Karpas-422 (cell line): ENCODE results near the gene ADGRA3. TPM values are rescaled to one million over a fixed set of nuclear protein-coding genes. Genes with fewer than 3 reads are reported as not detected.
"Not testable (repeated sequence)": the region's sequence is repeated elsewhere in the genome, so short reads cannot be mapped to it uniquely, and the experiment has no call there.

Source experiments
- DNase-seq: peaks from one replicate; pipeline ENCODE4 v3.0.0-alpha.2; 2015
- H2AFZ ChIP-seq: fragments of 200-600 bp; sonication (generic); 2 replicates; pipeline ENCODE4 v1.6.1; 2014; ENCODE audit warnings: antibody characterized with exemption, low read length, mixed read lengths
- H3K27ac ChIP-seq: fragments of 200-600 bp; sonication (generic); 2 replicates; pipeline ENCODE4 v1.5.1; 2014; ENCODE audit warnings: mild to moderate bottlenecking, low read length, moderate library complexity
- H3K27me3 ChIP-seq: fragments of 200-600 bp; sonication (generic); 2 replicates; pipeline ENCODE4 v1.6.1; 2014; ENCODE audit warnings: low read length, mixed read lengths
- H3K36me3 ChIP-seq: fragments of 200-600 bp; sonication (generic); 2 replicates; pipeline ENCODE4 v1.6.1; 2014; ENCODE audit warnings: low read length, mixed read lengths; ENCODE audit not compliant: insufficient read depth
- H3K4me1 ChIP-seq: fragments of 200-600 bp; sonication (generic); 2 replicates; pipeline ENCODE4 v1.6.1; 2014; ENCODE audit warnings: mild to moderate bottlenecking, low read length, mixed read lengths
- H3K4me2 ChIP-seq: fragments of 200-600 bp; sonication (generic); 2 replicates; pipeline ENCODE4 v1.6.1; 2014; ENCODE audit warnings: low read length, low read depth, mild to moderate bottlenecking; ENCODE audit not compliant: poor library complexity, severe bottlenecking
- H3K4me3 ChIP-seq: fragments of 200-600 bp; sonication (generic); 2 replicates; pipeline ENCODE4 v1.5.1; 2014; ENCODE audit warnings: mild to moderate bottlenecking, antibody characterized with exemption, low read length, mixed read lengths
- H3K79me2 ChIP-seq: fragments of 200-600 bp; sonication (generic); 2 replicates; pipeline ENCODE4 v1.6.1; 2014; ENCODE audit warnings: mild to moderate bottlenecking, low read length, mixed read lengths
- H3K9ac ChIP-seq: fragments of 200-600 bp; sonication (generic); 2 replicates; pipeline ENCODE4 v1.6.0; 2014; ENCODE audit warnings: low read length
- H3K9me2 ChIP-seq: fragments of 200-600 bp; sonication (generic), shearing (Covaris generic); replicated peaks from 2 replicates; pipeline ENCODE4 v1.6.0; 2014; ENCODE audit warnings: mild to moderate bottlenecking, low read length, moderate library complexity; ENCODE audit not compliant: insufficient read depth
- H3K9me3 ChIP-seq: fragments of 300-700, 200-600 bp; sonication (generic); 2 replicates; pipeline ENCODE4 v1.6.1; 2014; ENCODE audit warnings: low read length, mixed read lengths
- H4K20me1 ChIP-seq: fragments of 200-600 bp; sonication (generic); 2 replicates; pipeline ENCODE4 v1.6.1; 2014; ENCODE audit warnings: mild to moderate bottlenecking, antibody characterized with exemption, low read length, low read depth; ENCODE audit not compliant: insufficient read depth
- total RNA-seq: library from RNA; depleted of rRNA; stranded (reverse); fragments of >200 nt; shearing (Covaris generic); gene quantifications from 2 replicates; pipeline ENCODE4 v1.2.3, GENCODE V29; 2014; ENCODE audit warnings: low replicate concordance

ADGRA3 gene
- total RNA-seq, 1 experiment from 2014 or later = not detected

- no peaks in the 10 kb centered on the region for H3K4me1 ChIP-seq
- H3K9me2 ChIP-seq = no peaks in the 10 kb centered on the region
- no peak overlapping the region for H2AFZ ChIP-seq
- H3K79me2 ChIP-seq = no peaks in the 10 kb centered on the region
- no peaks in the 10 kb centered on the region for H3K36me3 ChIP-seq
- H3K4me3 ChIP-seq = no peak overlapping the region
- H3K27ac ChIP-seq = no peak overlapping the region
- H3K9ac ChIP-seq = no peak overlapping the region
- no peaks in the 10 kb centered on the region for H4K20me1 ChIP-seq
- H3K4me2 ChIP-seq = no peak overlapping the region
- DNase-seq = no peak
- no peaks in the 10 kb centered on the region for H3K9me3 ChIP-seq
- H3K27me3 ChIP-seq = no peaks in the 10 kb centered on the region
Measured at GRCh38 chr4:22385611-22386011, 130.3 kb downstream of the ADGRA3 start.

GRCh38 chr4:22384154-22384553 is 131.7 kb downstream of the ADGRA3 start:
- H3K4me2 ChIP-seq = no peak overlapping the region
- no peaks in the 10 kb centered on the region for H3K36me3 ChIP-seq
- H3K9ac ChIP-seq = no peak overlapping the region
- H3K79me2 ChIP-seq = no peaks in the 10 kb centered on the region
- no peaks in the 10 kb centered on the region for H3K4me1 ChIP-seq
- no peaks in the 10 kb centered on the region for H3K27me3 ChIP-seq
- no peak overlapping the region for H3K27ac ChIP-seq
- H4K20me1 ChIP-seq = no peaks in the 10 kb centered on the region
- no peak overlapping the region for H3K4me3 ChIP-seq
- H3K9me2 ChIP-seq = no peaks in the 10 kb centered on the region
- no peak overlapping the region for H2AFZ ChIP-seq
- DNase-seq = no peak
- H3K9me3 ChIP-seq = no peaks in the 10 kb centered on the region

- H3K79me2 ChIP-seq, H2AFZ ChIP-seq, H3K27me3 ChIP-seq, H3K27ac ChIP-seq, H3K9me2 ChIP-seq, H3K4me2 ChIP-seq, H4K20me1 ChIP-seq, H3K9ac ChIP-seq, H3K9me3 ChIP-seq, DNase-seq, H3K4me3 ChIP-seq, H3K4me1 ChIP-seq, H3K36me3 ChIP-seq: not testable (repeated sequence)
Measured at GRCh38 chr4:22382216-22382615, 133.7 kb downstream of the ADGRA3 start.

- H3K79me2 ChIP-seq = no peaks in the 10 kb centered on the region
- no peaks in the 10 kb centered on the region for H4K20me1 ChIP-seq
- H3K9me2 ChIP-seq = no peaks in the 10 kb centered on the region
- no peak overlapping the region for H2AFZ ChIP-seq
- no peaks in the 10 kb centered on the region for H3K27me3 ChIP-seq
- no peak overlapping the region for H3K27ac ChIP-seq
- H3K4me3 ChIP-seq = no peak overlapping the region
- H3K36me3 ChIP-seq = no peaks in the 10 kb centered on the region
- H3K9ac ChIP-seq = no peak overlapping the region
- no peak overlapping the region for H3K4me2 ChIP-seq
- DNase-seq = no peak
- no peaks in the 10 kb centered on the region for H3K4me1 ChIP-seq
- no peaks in the 10 kb centered on the region; the same call in 1 of the 2 replicates for H3K9me3 ChIP-seq
Measured at GRCh38 chr4:22372986-22373385, 142.9 kb downstream of the ADGRA3 start.

- Histone ChIP-seq H3K4me3 (no peak overlapping the region), H3K27ac (no peak overlapping the region), H3K9ac (no peak overlapping the region), H3K9me2 (no peaks in the 10 kb centered on the region), H2AFZ (no peak overlapping the region), H3K4me2 (no peak overlapping the region), H3K36me3 (no peaks in the 10 kb centered on the region), H3K9me3 (no peaks in the 10 kb centered on the region; the same call in 1 of the 2 replicates), H3K27me3 (no peaks in the 10 kb centered on the region), H3K4me1 (no peaks in the 10 kb centered on the region), H4K20me1 (no peaks in the 10 kb centered on the region), H3K79me2 (no peaks in the 10 kb centered on the region)
- DNase-seq = no peak
Measured at GRCh38 chr4:22369901-22370562, 145.8 kb downstream of the ADGRA3 start.

GRCh38 chr4:22363787-22364186 is 152.1 kb downstream of the ADGRA3 start:
- no peaks in the 10 kb centered on the region for H3K36me3 ChIP-seq
- no peak for DNase-seq
- H3K9me2 ChIP-seq = no peaks in the 10 kb centered on the region
- no peak overlapping the region for H2AFZ ChIP-seq
- H3K27me3 ChIP-seq = no peaks in the 10 kb centered on the region
- H3K4me2 ChIP-seq = no peak overlapping the region
- no peak overlapping the region for H3K4me3 ChIP-seq
- no peaks in the 10 kb centered on the region for H3K79me2 ChIP-seq
- no peaks in the 10 kb centered on the region for H4K20me1 ChIP-seq
- H3K9me3 ChIP-seq = peaks cover 3% of the 10 kb centered on the region; the same call in 1 of the 2 replicates
- no peak overlapping the region for H3K27ac ChIP-seq
- H3K4me1 ChIP-seq = no peaks in the 10 kb centered on the region
- no peak overlapping the region for H3K9ac ChIP-seq

GRCh38 chr4:22363036-22363435 is 152.8 kb downstream of the ADGRA3 start:
- Histone ChIP-seq H3K27ac (no peak overlapping the region), H2AFZ (no peak overlapping the region), H3K9me2 (no peaks in the 10 kb centered on the region), H3K79me2 (no peaks in the 10 kb centered on the region), H3K9me3 (peaks cover 3% of the 10 kb centered on the region; the same call in 1 of the 2 replicates), H4K20me1 (no peaks in the 10 kb centered on the region), H3K4me2 (no peak overlapping the region), H3K27me3 (no peaks in the 10 kb centered on the region), H3K9ac (no peak overlapping the region), H3K4me1 (no peaks in the 10 kb centered on the region), H3K36me3 (no peaks in the 10 kb centered on the region), H3K4me3 (no peak overlapping the region)
- no peak for DNase-seq

- Histone ChIP-seq H3K27me3 (no peaks in the 10 kb centered on the region), H3K9ac (no peak overlapping the region), H4K20me1 (no peaks in the 10 kb centered on the region), H3K4me2 (no peak overlapping the region), H2AFZ (peak overlapping the region; percentile 50; the same call in 1 of the 2 replicates), H3K27ac (no peak overlapping the region), H3K4me3 (no peak overlapping the region), H3K4me1 (no peaks in the 10 kb centered on the region), H3K79me2 (no peaks in the 10 kb centered on the region), H3K9me2 (no peaks in the 10 kb centered on the region), H3K9me3 (peaks cover 4% of the 10 kb centered on the region; the same call in 1 of the 2 replicates), H3K36me3 (no peaks in the 10 kb centered on the region)
- DNase-seq = peak; percentile 66
Measured at GRCh38 chr4:22356987-22357596, 158.8 kb downstream of the ADGRA3 start.
